Fibroblast of skin of scalp (primary cell): Measurements from ENCODE around the gene ACTL10.
"Not testable (repeated sequence)": the region's sequence is repeated elsewhere in the genome, so short reads cannot be mapped to it uniquely, and the experiment has no call there.

Experiments
- DNase-seq: peaks from one replicate; pipeline ENCODE4 v3.0.0-alpha.2; 2013

ACTL10 gene

GRCh38 chr20:33697129-33697528 lies 30.4 kb downstream of the ACTL10 start:
- DNase-seq: peak; percentile 73

GRCh38 chr20:33698966-33699365 lies 32.2 kb downstream of the ACTL10 start:
- not testable (repeated sequence) for DNase-seq

- DNase-seq: not testable (repeated sequence)
Observed at GRCh38 chr20:33700696-33701441, 34.1 kb downstream of the ACTL10 start.

GRCh38 chr20:33701629-33702450 lies 35.1 kb downstream of the ACTL10 start:
- no peak for DNase-seq

GRCh38 chr20:33702861-33703260 lies 36.1 kb downstream of the ACTL10 start:
- no peak for DNase-seq

GRCh38 chr20:33703498-33704137 lies 36.9 kb downstream of the ACTL10 start:
- DNase-seq: no peak

- DNase-seq: no peak
Observed at GRCh38 chr20:33704197-33704924, 37.6 kb downstream of the ACTL10 start.

- no peak for DNase-seq
Observed at GRCh38 chr20:33707668-33708067, 40.9 kb downstream of the ACTL10 start.

- no peak for DNase-seq
Observed at GRCh38 chr20:33709398-33709797, 42.7 kb downstream of the ACTL10 start.

GRCh38 chr20:33709905-33710541 lies 43.3 kb downstream of the ACTL10 start:
- no peak for DNase-seq

- DNase-seq: no peak
Observed at GRCh38 chr20:33710681-33711445, 44.1 kb downstream of the ACTL10 start.

- no peak for DNase-seq
Observed at GRCh38 chr20:33711446-33711738, 44.6 kb downstream of the ACTL10 start.

GRCh38 chr20:33713865-33714367 lies 47.2 kb downstream of the ACTL10 start:
- DNase-seq: no peak

- DNase-seq: no peak
Observed at GRCh38 chr20:33716498-33716897, 49.8 kb downstream of the ACTL10 start.
